ENCODE results near the gene TMEM132E.

The TMEM132E gene

GRCh38 chr17:34589120-34589965 lies 10.0 kb downstream of the TMEM132E start:
- H3K27ac ChIP-seq = no peak overlapping the region
- H3K4me3 ChIP-seq = no peak overlapping the region

GRCh38 chr17:34592002-34592401 lies 12.6 kb downstream of the TMEM132E start:
- H3K4me3 ChIP-seq = no peak overlapping the region
- H3K27ac ChIP-seq = no peak overlapping the region

GRCh38 chr17:34596920-34597319 lies 17.5 kb downstream of the TMEM132E start:
- Histone ChIP-seq H3K4me3 (no peak overlapping the region), H3K27ac (no peak overlapping the region)

- no peak overlapping the region for H3K27ac ChIP-seq
- no peak overlapping the region for H3K4me3 ChIP-seq
These were observed 18.9 kb downstream of the TMEM132E start for GRCh38 chr17:34598161-34598776.

GRCh38 chr17:34601416-34601815 lies 22.0 kb downstream of the TMEM132E start:
- H3K4me3 ChIP-seq = no peak overlapping the region
- no peak overlapping the region for H3K27ac ChIP-seq

- Histone ChIP-seq H3K4me3 (no peak overlapping the region), H3K27ac (no peak overlapping the region)
These were observed 24.6 kb downstream of the TMEM132E start for GRCh38 chr17:34603974-34604373.

GRCh38 chr17:34606763-34607162 lies 27.4 kb downstream of the TMEM132E start:
- Histone ChIP-seq H3K27ac (no peak overlapping the region), H3K4me3 (no peak overlapping the region)

- Histone ChIP-seq H3K27ac (no peak overlapping the region), H3K4me3 (no peak overlapping the region)
These were observed 28.5 kb downstream of the TMEM132E start for GRCh38 chr17:34607917-34608316.

GRCh38 chr17:34609210-34609609 lies 29.8 kb downstream of the TMEM132E start:
- H3K27ac ChIP-seq = no peak overlapping the region
- no peak overlapping the region for H3K4me3 ChIP-seq

GRCh38 chr17:34610039-34610438 lies 30.7 kb downstream of the TMEM132E start:
- Histone ChIP-seq H3K4me3 (no peak overlapping the region), H3K27ac (no peak overlapping the region)

- Histone ChIP-seq H3K4me3 (no peak overlapping the region), H3K27ac (no peak overlapping the region)
These were observed 31.1 kb downstream of the TMEM132E start for GRCh38 chr17:34610506-34610905.

GRCh38 chr17:34613064-34614019 lies 34.0 kb downstream of the TMEM132E start:
- Histone ChIP-seq H3K4me3 (no peak overlapping the region), H3K27ac (no peak overlapping the region)

GRCh38 chr17:34614698-34615097 lies 35.3 kb downstream of the TMEM132E start:
- Histone ChIP-seq H3K27ac (no peak overlapping the region), H3K4me3 (no peak overlapping the region)

- no peak overlapping the region for H3K27ac ChIP-seq
- no peak overlapping the region for H3K4me3 ChIP-seq
These were observed 35.9 kb downstream of the TMEM132E start for GRCh38 chr17:34615326-34615725.

- Histone ChIP-seq H3K27ac (no peak overlapping the region), H3K4me3 (no peak overlapping the region)
These were observed 36.8 kb downstream of the TMEM132E start for GRCh38 chr17:34616148-34616547.

GRCh38 chr17:34617398-34617797 lies 38.0 kb downstream of the TMEM132E start:
- no peak overlapping the region for H3K4me3 ChIP-seq
- H3K27ac ChIP-seq = no peak overlapping the region

- Histone ChIP-seq H3K27ac (no peak overlapping the region), H3K4me3 (no peak overlapping the region)
These were observed 40.4 kb downstream of the TMEM132E start for GRCh38 chr17:34619687-34620217.

- Histone ChIP-seq H3K4me3 (no peak overlapping the region), H3K27ac (no peak overlapping the region)
These were observed 41.1 kb downstream of the TMEM132E start for GRCh38 chr17:34620458-34620857.

- Histone ChIP-seq H3K27ac (no peak overlapping the region), H3K4me3 (no peak overlapping the region)
These were observed 43.7 kb downstream of the TMEM132E start for GRCh38 chr17:34622862-34623623.

All from skin epidermis (tissue), 12 donors.